Prostate gland (tissue), 2 donors: ENCODE results near the gene ACTRT2. TPM values are rescaled to one million over a fixed set of nuclear protein-coding genes. Genes with fewer than 3 reads are reported as not detected.

Experiments
- DNase-seq: peaks from one replicate; pipeline ENCODE4 v3.0.0-alpha.2; 2019; ENCODE audit warnings: low spot score
- H3K27ac ChIP-seq, 2 donors: fragments of 200-600 bp; sonication (generic); 2 replicates each; pipeline ENCODE4 v1.5.1; 2017 to 2019
- H3K27me3 ChIP-seq: fragments of 200-600 bp; sonication (generic); replicated peaks from 2 replicates; pipeline ENCODE4 v1.5.1; 2019; ENCODE audit not compliant: insufficient read depth
- H3K36me3 ChIP-seq, 2 donors: fragments of 200-600 bp; sonication (generic); 1 replicate in 1 of 2; 2 replicates in 1 of 2; pipeline versions ENCODE4 v1.5.1 to v1.8.1; 2017 to 2019
- H3K4me1 ChIP-seq: fragments of 200-600 bp; sonication (generic); replicated peaks from 2 replicates; pipeline ENCODE4 v1.5.1; 2019
- H3K4me3 ChIP-seq, 2 donors: fragments of 200-600 bp; sonication (generic); 2 replicates each; pipeline ENCODE4 v1.5.1; 2017 to 2019
- H3K9me3 ChIP-seq: fragments of 200-600 bp; sonication (generic); 2 replicates; pipeline ENCODE4 v1.5.1; 2017
- CTCF ChIP-seq, 4 experiments: fragments of 200-600 bp in 2 of 4; fragments of 450-650 bp in 2 of 4; sonication (generic) in 2 of 4; IDR thresholded peaks; 1 replicate in 3 of 4; 2 replicates in 1 of 4; pipeline ENCODE4 v1.5.1; 2016 to 2019; ENCODE audit warnings: antibody characterized with exemption in 4 of 4, mild to moderate bottlenecking in 2 of 4, moderate library complexity in 2 of 4
- POLR2A ChIP-seq: fragments of 450-650 bp; IDR thresholded peaks from one replicate; pipeline ENCODE4 v1.6.1; 2016; ENCODE audit warnings: antibody characterized with exemption, mild to moderate bottlenecking
- POLR2AphosphoS5 ChIP-seq: sonication (generic); formaldehyde crosslinking; IDR thresholded peaks from one replicate; pipeline ENCODE4 v1.6.1; 2017; ENCODE audit warnings: antibody characterized with exemption
- WGBS: methylation state at CpG from one replicate; pipeline ENCODE4 v1.1.5; 2018; 5-methylcytosine and 5-hydroxymethylcytosine counted together
- intact Hi-C: fragments of 100-400 bp; cut with DNase I; formaldehyde crosslinking; loops from one replicate; pipeline ENCODE4 v1.14.2; 2022
- total RNA-seq, 2 donors: library from RNA; depleted of rRNA; stranded (reverse); fragments of >200 nt; gene quantifications; one replicate each; pipeline ENCODE4 v1.1.0, GENCODE V29; 2016

Gene ACTRT2
- total RNA-seq: 1 to 10 TPM in 1 of 2 donors, not detected in 1; 7.2 TPM

DNA sequence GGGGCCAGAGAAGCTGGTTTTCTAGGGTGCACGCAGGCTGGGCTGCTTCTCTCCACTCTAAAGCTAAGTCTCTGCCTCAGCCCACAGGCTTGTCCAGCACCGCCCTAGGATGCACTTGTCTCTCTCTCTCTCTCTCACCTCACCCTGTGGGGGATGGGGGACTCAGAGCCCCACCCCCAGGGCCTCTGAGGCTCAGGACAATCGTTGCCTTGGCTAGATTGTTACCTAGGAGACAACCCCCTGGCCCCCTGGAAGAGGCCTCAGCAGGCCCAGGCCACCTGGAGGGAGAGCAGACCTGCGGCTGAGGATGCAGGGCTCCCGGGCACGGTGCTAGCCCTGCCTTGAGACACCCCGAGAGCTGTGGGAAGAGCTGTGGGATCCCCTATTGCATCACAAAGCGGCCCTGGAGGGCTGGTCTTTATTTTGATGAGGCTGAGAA is at the start of gene ACTRT2:
ACTRT2 (plus strand) TSS at position 235 of the 439 bp plus-strand sequence. CDS start 220 bp downstream, outside the sequence.
- no peak within 1 kb of the TSS for H3K4me3 ChIP-seq
- no peak for DNase-seq
- H3K27ac ChIP-seq: no peak within 1 kb of the TSS
- intact Hi-C loops: no loop called here
- WGBS: 52% methylated on average over 8 of the region's 8 CpGs
- H3K4me1 ChIP-seq: no peaks in the 10 kb centered on the region
- H3K9me3 ChIP-seq: no peaks in the 10 kb centered on the region
- no peak for TF ChIP-seq POLR2A
- no peak for TF ChIP-seq POLR2AphosphoS5
- no peak for TF ChIP-seq CTCF (IDR thresholded peaks at IDR 0.05)
- H3K27me3 ChIP-seq: peaks cover 9% of the 10 kb centered on the region
- no peaks in the 10 kb centered on the region for H3K36me3 ChIP-seq

DNA sequence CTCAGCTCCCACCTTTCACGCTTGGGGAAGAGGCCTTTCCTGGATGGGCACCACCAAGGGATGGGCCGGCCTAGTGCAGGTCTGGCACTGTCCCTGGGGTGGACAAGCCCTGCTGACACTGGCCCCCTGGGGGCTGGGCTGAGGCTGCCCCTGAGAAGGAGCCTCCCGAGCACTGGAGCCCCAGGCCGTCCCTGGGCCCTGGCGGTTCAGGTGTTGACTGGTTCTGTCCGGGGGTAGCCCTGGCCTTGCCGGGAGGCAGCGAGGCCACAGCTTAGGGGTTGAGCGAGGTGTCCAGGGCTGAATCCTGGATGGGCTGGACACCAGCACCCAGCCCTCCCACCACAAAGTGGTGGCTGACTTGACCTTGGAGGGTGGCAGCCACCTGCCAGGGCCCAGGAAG is 49.7 kb upstream of the ACTRT2 start:
- intact Hi-C loops: no loop called here
- no peak for TF ChIP-seq CTCF (IDR thresholded peaks at IDR 0.05)
- no peak for TF ChIP-seq POLR2A
- Histone ChIP-seq H3K27ac (no peak overlapping the region), H3K36me3 (no peaks in the 10 kb centered on the region), H3K4me1 (no peaks in the 10 kb centered on the region), H3K27me3 (peaks cover 2% of the 10 kb centered on the region), H3K9me3 (no peaks in the 10 kb centered on the region), H3K4me3 (no peak overlapping the region)
- DNase-seq: no peak
- 96% methylated on average over 9 of the region's 9 CpGs for whole genome bisulfite sequencing

- TF ChIP-seq CTCF (IDR thresholded peaks at IDR 0.05) (no peak), POLR2AphosphoS5 (no peak), POLR2A (no peak)
- H3K4me3 ChIP-seq: no peak overlapping the region
- H3K9me3 ChIP-seq: no peaks in the 10 kb centered on the region
- intact Hi-C loops: no loop called here
- H3K4me1 ChIP-seq: no peaks in the 10 kb centered on the region
- no peaks in the 10 kb centered on the region for H3K36me3 ChIP-seq
- WGBS: 84% methylated on average over 23 of the region's 27 CpGs
- no peak overlapping the region for H3K27ac ChIP-seq
- peaks cover 2% of the 10 kb centered on the region for H3K27me3 ChIP-seq
- no peak for DNase-seq
These were observed 49.0 kb upstream of the ACTRT2 start for GRCh38 chr1:2972011-2972878.

GRCh38 chr1:2972879-2973575 is 48.2 kb upstream of the ACTRT2 start:
- Histone ChIP-seq H3K4me3 (no peak overlapping the region), H3K4me1 (no peaks in the 10 kb centered on the region), H3K27me3 (peaks cover 2% of the 10 kb centered on the region), H3K9me3 (no peaks in the 10 kb centered on the region), H3K27ac (no peak overlapping the region), H3K36me3 (no peaks in the 10 kb centered on the region)
- intact Hi-C loops: no loop called here
- no peak for TF ChIP-seq POLR2A
- no peak for TF ChIP-seq POLR2AphosphoS5
- TF ChIP-seq CTCF (IDR thresholded peaks at IDR 0.05): no peak
- DNase-seq: no peak
- WGBS: 78% methylated on average over 14 of the region's 14 CpGs
